IPS DF 4.7 (cell line): Measurements from ENCODE around the gene ITPR3.

Experiments used
- DNase-seq: peaks from one replicate; pipeline ENCODE4 v3.0.0-alpha.2; 2013; ENCODE audit warnings: low spot score; ENCODE audit errors: extremely low read depth

The ITPR3 gene

DNA sequence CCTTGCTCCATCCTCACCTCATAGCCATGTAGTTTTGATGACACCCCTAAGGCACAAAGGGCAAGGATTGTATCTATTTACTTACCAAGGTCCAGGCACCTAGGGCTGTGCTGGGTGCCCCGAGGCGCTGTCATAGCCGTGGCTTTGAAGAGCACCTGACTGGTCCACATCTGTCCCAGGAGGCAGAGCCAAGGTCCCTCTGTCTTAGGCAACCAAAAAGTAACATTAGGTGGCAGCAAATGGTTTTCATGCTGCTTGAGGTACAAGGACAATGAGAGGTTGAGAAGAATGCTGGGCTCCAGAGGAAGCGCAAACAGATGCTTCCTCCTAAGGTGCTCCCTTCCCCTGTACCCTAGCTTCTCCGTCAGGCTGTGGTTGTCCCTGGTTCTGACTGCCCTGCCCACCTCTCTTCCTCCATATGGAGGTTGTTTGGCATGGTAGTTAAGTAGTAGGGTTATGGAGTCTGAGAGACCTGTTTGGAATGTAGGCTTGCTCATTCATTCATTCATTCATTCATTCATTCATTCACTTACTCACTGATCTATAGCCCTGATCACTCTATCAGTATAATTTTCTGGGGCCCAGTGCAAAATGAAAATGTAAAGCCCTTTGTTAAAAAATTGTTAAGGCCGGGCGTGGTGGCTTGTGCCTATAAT is 93.4 kb downstream of the ITPR3 start:
- DNase-seq: no peak

- no peak for DNase-seq
These were observed 95.3 kb downstream of the ITPR3 start for GRCh38 chr6:33716379-33716778.

DNA sequence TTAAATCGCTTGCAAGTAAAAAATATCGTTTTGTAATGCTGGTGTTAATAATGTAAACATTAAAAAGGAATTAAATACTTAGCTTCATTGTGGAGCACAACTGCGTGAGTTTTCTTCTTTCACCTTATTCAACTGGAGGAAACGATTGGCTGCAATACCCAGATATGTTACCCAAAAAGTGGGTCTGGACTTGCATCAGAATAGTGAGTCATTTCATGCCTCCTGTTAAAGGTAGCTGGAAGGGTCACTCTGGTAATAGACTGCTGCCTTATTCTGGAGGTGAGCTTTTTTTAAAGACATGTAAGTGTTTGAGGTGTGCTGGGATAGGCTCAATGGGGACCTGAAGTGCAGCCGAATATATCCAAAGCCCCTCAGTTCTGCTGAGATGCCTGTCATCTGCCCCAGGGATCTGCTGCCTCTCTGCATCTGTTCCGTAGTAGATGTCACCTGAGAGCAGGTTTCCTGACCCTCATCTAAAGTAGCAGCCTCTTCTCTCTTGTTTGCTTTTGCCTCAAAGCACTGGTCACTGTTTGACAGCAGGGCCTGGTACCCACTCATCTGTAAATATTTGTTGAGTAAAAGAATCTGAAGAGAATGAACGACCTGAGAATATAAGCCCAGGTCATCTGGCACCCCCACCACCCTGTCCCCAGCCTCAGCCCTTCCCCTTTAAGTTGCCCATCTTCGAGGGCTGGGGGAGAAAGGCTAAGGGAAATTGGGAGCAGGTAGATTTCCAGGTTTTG is 95.9 kb downstream of the ITPR3 start:
- DNase-seq: no peak

GRCh38 chr6:33717934-33718455 is 96.9 kb downstream of the ITPR3 start:
- DNase-seq: no peak

GRCh38 chr6:33718713-33719112 is 97.6 kb downstream of the ITPR3 start:
- DNase-seq: no peak

DNA sequence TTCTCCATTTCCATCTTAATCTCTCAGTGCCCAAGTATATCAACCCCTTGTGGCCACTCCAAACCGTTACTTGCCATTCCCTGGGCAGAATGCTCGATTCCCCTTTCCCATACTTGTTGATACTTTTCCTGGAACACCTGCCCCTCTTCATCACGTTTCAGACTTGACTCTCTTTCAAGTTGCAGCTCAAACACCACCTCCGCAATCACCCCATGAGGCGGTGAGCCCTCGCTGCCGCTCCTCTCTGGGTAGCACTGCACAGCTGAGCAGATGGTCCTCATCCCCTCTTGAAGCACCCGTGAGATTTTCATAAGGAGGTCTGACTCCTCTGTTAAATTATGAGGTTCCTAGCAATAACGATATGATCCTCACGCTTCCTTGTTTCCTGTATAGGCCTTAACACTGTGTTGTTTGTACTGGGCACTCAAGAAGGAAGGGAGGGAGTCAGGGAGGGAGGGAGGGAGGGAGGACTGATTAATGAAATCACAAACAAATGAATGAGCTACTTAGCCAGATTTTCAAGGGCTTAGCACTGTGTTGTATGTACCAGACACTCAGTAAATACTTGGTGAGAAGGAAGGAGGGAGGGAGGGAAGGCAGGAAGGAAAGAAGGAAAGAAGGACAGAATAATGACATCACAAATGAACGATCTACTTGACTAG is 98.3 kb downstream of the ITPR3 start:
- DNase-seq: no peak

DNA sequence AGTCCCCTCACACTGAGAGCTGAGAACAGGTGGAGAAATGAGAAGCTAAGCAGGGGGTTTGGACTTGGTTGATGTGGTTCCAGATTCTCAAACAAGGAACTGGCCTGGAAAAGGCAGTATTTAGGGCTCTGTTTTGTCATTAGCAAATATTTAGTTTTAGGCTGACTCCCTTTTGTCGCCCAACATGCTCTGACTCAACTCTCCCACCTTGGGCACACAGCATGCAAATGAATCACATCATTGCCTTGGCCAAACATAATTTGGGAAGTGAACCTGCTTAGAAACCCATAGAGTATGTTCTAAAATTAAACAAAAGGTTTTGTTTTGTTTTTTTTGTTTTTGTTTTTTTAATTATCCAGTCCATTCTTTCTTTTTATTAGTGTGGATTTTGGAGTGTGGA is 99.9 kb downstream of the ITPR3 start:
- no peak for DNase-seq

DNA sequence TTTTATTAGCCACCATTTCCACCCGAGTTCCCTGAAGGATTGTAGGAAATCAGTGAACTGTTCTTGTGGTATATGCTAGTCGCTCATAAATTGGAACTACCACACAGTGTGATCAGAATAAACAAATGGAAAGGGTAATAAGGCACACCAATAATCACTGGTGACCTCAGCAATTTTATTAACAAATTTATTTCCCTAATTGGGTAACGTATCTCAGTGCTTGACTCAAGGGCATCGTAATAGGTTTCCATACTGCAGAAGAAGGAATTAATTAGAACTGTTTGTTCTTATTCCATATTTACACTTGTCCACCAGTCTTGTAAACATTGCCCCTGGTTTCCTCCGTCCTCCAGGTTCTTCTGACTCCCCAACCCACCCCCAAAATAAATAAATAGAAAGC is 100.4 kb downstream of the ITPR3 start:
- DNase-seq: no peak

DNA sequence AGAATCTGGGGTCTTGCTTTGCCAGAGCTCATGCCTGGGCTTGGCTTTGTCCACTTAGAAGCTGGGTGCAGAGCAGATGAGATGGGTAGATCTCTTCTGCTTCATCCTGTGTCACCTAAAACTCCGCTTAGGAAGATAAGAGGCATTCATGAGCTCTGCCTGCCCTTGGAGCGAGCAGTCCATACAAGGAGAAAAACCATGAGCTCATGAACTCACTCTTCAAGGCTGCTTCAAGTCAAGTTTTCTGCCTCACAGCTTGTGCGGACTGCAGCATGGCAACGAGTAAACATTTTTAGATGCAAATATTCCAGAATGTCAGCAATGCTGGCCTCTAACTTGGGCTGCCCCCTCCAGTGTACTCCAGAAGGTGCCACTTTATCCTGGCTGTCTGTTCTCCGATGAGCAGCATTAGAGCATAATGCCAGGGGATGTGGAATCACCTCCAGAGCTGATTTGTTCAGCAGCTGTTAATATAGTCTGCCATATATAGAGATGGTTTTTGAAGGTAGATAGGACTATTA is 101.0 kb downstream of the ITPR3 start:
- DNase-seq: no peak

DNA sequence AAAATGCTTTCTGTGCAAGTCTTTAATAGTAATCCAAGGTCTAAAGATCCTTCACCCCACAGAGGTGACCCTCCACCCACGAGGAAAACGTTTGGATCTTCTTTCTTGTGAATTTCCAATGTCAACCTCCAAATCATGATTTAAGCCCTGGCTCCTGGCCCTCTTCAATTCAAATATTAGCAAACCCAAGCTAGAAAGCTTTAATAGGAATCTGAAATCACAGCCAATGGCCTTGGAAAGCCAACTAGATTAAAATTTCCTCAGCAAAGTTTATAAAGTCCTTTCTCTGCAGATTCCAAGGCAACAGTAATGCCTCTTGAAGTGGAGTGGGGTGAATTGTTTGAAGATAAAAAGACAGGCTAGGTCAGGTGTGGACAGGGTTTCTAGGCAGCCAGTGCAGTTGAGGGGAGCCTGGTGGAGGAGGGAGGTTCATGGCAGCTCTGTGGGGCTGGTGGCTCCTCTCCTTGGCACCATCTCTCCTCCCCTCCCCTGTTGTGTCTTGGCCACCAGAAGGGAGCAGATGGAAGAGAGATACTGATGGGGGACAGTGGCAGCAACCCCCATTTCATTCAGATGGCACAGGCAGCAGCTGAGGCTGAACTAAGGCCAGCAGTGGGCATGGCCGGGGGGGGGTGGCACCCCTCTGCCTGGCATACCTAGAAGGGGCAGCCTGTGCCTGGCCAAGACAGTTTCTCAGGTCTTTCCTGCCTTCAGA is 102.4 kb downstream of the ITPR3 start:
- DNase-seq: no peak

- DNase-seq: no peak
These were observed 103.2 kb downstream of the ITPR3 start for GRCh38 chr6:33724102-33725023.

DNA sequence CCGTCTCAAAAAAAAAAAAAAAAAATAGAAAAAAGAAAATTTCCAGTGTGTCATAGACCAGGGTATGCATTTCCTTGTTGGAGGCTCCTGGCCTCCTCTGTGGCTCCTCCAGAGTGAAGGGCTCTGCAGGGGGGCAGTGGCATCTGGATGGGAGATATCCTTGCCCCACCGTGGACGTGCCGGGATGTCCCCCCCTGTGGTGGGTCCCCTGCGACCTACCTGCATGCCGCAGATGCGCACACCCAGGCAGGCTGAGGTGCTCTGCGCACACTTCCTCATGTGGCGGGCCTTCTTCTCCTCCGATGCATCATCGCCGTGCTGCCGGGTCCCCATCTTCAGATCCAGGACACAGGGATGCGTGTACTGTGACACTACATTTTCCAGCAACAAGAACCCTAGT is 104.1 kb downstream of the ITPR3 start:
- DNase-seq: no peak

DNA sequence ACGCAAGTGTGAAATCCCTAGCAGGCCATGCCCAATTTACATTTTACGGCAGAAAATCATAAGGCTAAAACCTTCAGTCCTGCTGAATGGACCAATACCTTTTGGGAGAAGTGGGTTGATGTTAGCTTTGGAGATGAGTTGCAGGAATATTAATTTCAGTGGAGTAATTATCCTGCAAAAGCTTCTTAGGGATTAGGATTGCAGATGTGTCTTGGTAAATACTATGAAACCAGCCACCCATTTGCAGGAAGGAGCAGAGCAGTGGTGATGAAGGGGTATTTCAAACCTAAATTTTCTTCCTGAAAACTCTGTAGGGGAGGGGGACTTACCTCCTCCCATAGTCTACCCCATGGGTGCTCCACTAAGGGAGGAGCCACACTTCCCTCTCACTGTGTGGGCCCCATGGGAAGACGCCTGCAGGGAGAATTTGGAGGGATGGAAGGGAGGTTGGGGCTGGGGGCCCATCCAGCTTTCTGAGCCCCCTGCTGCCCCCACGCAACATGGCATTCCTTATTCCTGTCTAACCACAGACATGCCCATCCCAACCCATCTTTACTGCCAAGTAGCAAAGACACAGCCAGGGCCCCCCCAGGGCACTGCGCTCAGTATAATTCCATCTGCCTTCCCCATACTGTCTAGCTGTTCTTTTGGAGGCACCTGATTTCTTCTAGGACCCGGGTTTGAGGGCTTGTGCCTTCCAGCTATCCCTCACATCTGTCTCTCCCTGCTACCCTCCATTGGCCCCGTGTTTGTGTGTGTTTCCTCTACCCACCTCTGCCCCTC is 105.0 kb downstream of the ITPR3 start:
- no peak for DNase-seq

DNA sequence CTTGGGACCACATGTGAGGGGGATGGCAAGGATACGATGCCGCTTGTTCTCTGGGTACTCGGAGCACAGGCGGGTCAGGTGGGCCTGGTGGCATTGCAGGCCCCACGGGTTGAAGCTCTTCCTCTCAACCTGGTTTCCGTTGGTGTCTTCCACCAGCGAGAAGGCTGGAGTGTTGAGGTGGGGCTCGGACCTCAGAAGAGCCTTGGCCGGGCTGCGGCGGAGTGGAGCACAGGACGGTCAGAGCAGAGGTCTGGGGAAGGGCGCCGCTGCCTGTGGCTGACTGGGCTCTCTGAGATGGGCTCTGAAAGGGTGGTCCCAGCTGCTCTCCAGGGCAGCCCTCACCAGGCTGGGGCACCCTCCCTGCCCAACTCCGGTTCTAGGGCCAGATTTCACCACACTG is 105.6 kb downstream of the ITPR3 start:
- no peak for DNase-seq

GRCh38 chr6:33727126-33727525 is 106.0 kb downstream of the ITPR3 start:
- no peak for DNase-seq

DNA sequence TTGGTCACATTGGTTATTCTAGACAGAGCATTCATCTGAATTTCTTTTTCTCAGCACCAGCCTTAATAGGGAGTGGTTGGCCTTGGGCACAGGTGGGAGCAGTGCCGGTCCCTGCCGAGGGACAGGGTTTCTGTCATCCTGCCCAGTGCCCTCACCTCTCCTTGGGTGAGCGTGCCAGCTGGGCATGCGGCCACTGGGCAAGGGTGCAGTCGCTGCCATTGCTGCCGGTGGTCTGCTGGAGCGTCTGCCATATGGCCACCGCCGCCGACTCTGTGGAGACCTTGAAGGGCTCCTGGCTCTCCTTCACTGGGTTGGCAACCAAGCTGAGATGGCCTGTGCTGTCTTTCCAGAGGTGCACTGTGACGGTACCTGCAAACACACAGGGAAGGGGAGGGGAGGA is 106.8 kb downstream of the ITPR3 start:
- DNase-seq: no peak

- no peak for DNase-seq
These were observed 107.3 kb downstream of the ITPR3 start for GRCh38 chr6:33728438-33728837.

GRCh38 chr6:33729059-33729458 is 107.9 kb downstream of the ITPR3 start:
- DNase-seq: no peak

DNA sequence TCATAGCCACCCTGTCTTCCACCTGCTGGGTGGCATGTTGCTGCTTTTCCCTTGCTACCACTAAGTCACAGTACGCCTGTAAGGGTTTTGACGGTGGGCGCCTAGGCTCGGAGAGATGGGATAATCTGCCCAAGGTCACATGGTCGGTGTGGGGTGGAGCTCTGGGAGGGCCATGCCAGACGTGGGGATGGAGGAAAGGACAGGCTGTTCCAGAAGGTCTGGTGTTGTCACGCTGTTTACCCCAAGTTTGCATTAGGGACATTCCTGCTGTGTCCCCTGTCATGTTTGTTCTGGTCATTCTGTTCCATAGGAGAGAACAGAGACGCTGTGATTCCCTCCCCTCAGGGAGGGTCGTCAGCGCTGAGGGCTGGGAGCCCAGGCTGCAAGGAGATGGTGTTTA is 109.5 kb downstream of the ITPR3 start:
- DNase-seq: no peak

GRCh38 chr6:33731035-33731434 is 109.9 kb downstream of the ITPR3 start:
- DNase-seq: no peak
